K562 (cell line): ENCODE data around the gene NFIC. TPM values are rescaled to one million over a fixed set of nuclear protein-coding genes. Genes with fewer than 3 reads are reported as not detected.
A peak's percentile ranks its signal among the peaks of the same experiment; 100 is the strongest.

Source experiments
- ATAC-seq: fragments of 200-7000 bp; cut with Tn5 transposase; 3 replicates; pipeline ENCODE4 v1.9.1; 2020; ENCODE audit warnings: moderate library complexity
- BruUV-seq: library from RNA; stranded (reverse); fragments of 400-500 nt; replicated peaks from 2 replicates; lab custom pipeline; 2021; lab: Mats Ljungman, UMichigan
- CTCF ChIA-PET: fragments of 300-600 bp; formaldehyde crosslinking; extraction: SDS; loops from one replicate; lab custom pipeline; 2021; ENCODE audit warnings: low intra/inter-chr PET ratio; lab: Yijun Ruan, JAX
- POLR2A ChIA-PET: fragments of 300-600, 350-650 bp; sonication (Branson Sonifier 250); formaldehyde crosslinking; extraction: SDS; loops from one replicate; lab custom pipeline; 2021; ENCODE audit warnings: antibody characterized with exemption, inconsistent platforms; lab: Yijun Ruan, JAX
- DNase-seq, 4 experiments: peaks; one replicate each; pipeline versions ENCODE4 v3.0.0 to v3.0.0-alpha.2; 2011 to 2018; ENCODE audit warnings: low spot score in 3 of 4, mixed read lengths in 3 of 4; ENCODE audit errors: extremely low read depth in 1 of 4
- FAIRE-seq: peaks from 2 replicates; lab custom pipeline; 2011; peaks lifted over from hg19 to GRCh38; lab: Jason Lieb, UNC
- H2AFZ ChIP-seq: 2 replicates; pipeline ENCODE4 v1.6.0; 2011; ENCODE audit warnings: low read depth, low read length, control low read depth, inconsistent platforms
- H3K27ac ChIP-seq: fragments of 200-600 bp; 3 replicates; pipeline ENCODE4 v1.8.0; 2011; ENCODE audit warnings: low read depth, mild to moderate bottlenecking, control low read depth, inconsistent platforms, low read length, moderate library complexity, mixed read lengths; ENCODE audit errors: extremely low read depth
- H3K27me3 ChIP-seq, 2 experiments: fragments of 300-600 bp in 1 of 2; 2 replicates in 1 of 2; 3 replicates in 1 of 2; pipeline versions ENCODE4 v1.6.0 to v1.8.0; 2011; ENCODE audit warnings: inconsistent platforms in 2 of 2, low read length in 2 of 2, mild to moderate bottlenecking in 1 of 2, mixed read lengths in 1 of 2, moderate library complexity in 1 of 2; ENCODE audit not compliant: control insufficient read depth in 2 of 2, insufficient read depth in 2 of 2
- H3K36me3 ChIP-seq: fragments of 300-600 bp; 3 replicates; pipeline ENCODE4 v1.8.0; 2011; ENCODE audit warnings: mild to moderate bottlenecking, low read length, inconsistent platforms; ENCODE audit not compliant: control insufficient read depth, insufficient read depth
- H3K4me1 ChIP-seq, 2 experiments: fragments of 200-600 bp in 1 of 2; replicated peaks in 1 of 2; 2 replicates in 1 of 2; 3 replicates in 1 of 2; pipeline versions ENCODE4 v1.5.1 to v1.8.0; 2011; ENCODE audit warnings: inconsistent platforms in 2 of 2, low read length in 2 of 2, mild to moderate bottlenecking in 1 of 2, mixed read lengths in 1 of 2, moderate library complexity in 1 of 2; ENCODE audit not compliant: control insufficient read depth in 2 of 2, insufficient read depth in 2 of 2
- H3K4me2 ChIP-seq: 2 replicates; pipeline ENCODE4 v1.6.1; 2011; ENCODE audit warnings: low read length, control low read depth, inconsistent platforms, mixed read lengths; ENCODE audit not compliant: insufficient read depth
- H3K4me3 ChIP-seq: fragments of 200-600 bp; sonication (generic), shearing (Covaris generic); 2 replicates; pipeline ENCODE4 v1.5.1; 2016; ENCODE audit warnings: control low read depth, inconsistent platforms
- H3K79me2 ChIP-seq: fragments of 200-600 bp; 3 replicates; pipeline ENCODE4 v1.8.0; 2011; ENCODE audit warnings: low read length, inconsistent platforms; ENCODE audit not compliant: control insufficient read depth, insufficient read depth
- H3K9ac ChIP-seq, 2 experiments: 2 replicates each; pipeline versions ENCODE4 v1.6.0 to v1.6.1; 2011; ENCODE audit warnings: low read depth in 2 of 2, low read length in 2 of 2, control low read depth in 1 of 2, inconsistent platforms in 1 of 2, mild to moderate bottlenecking in 1 of 2, mixed read lengths in 1 of 2; ENCODE audit not compliant: insufficient read depth in 1 of 2
- H3K9me1 ChIP-seq: one replicate; pipeline ENCODE4 v1.6.0; 2011; ENCODE audit warnings: inconsistent platforms, mild to moderate bottlenecking, low read length, moderate library complexity; ENCODE audit not compliant: control insufficient read depth, insufficient read depth
- H3K9me3 ChIP-seq: replicated peaks from 2 replicates; pipeline ENCODE4 v1.5.1; 2011; ENCODE audit warnings: low read depth, low read length, inconsistent platforms; ENCODE audit not compliant: control insufficient read depth, insufficient read depth
- H4K20me1 ChIP-seq: replicated peaks from 2 replicates; pipeline ENCODE4 v1.6.1; 2011; ENCODE audit warnings: low read length, inconsistent platforms, mixed read lengths; ENCODE audit not compliant: control insufficient read depth, insufficient read depth
- EGR1 ChIP-seq: fragments of 450-650 bp; conservative IDR thresholded peaks from 2 replicates; pipeline ENCODE4 v1.6.1; 2017; ENCODE audit warnings: mild to moderate bottlenecking
- MCM5 ChIP-seq: fragments of 450-650 bp; IDR thresholded peaks from 2 replicates; pipeline ENCODE4 v1.6.1; 2016; ENCODE audit warnings: low read depth
- PKNOX1 ChIP-seq: fragments of 450-650 bp; IDR thresholded peaks from 2 replicates; pipeline ENCODE4 v1.6.1; 2016
- RBM25 ChIP-seq: fragments of 200-400 bp; formaldehyde crosslinking; IDR thresholded peaks from 2 replicates; pipeline ENCODE4 v1.6.1; 2018; ENCODE audit warnings: low read length, low read depth, moderate library complexity; ENCODE audit not compliant: severe bottlenecking
- RREB1 ChIP-seq: fragments of 250-450 bp; sonication (Bioruptor Pico); IDR thresholded peaks from 2 replicates; pipeline ENCODE4 v1.4.0; 2020
- TARDBP ChIP-seq: fragments of 450-650 bp; IDR thresholded peaks from 2 replicates; pipeline ENCODE4 v1.6.1; 2016
- XRCC4 ChIP-seq: IDR thresholded peaks from one replicate; pipeline ENCODE4 v1.6.1; 2011; ENCODE audit not compliant: insufficient read depth, insufficient read length; ENCODE audit errors: extremely low read depth
- ZFP36 ChIP-seq: fragments of 150-350 bp; IDR thresholded peaks from 2 replicates; pipeline ENCODE4 v1.6.1; 2018; ENCODE audit warnings: low read length, low read depth; ENCODE audit not compliant: partially characterized antibody
- ZFX ChIP-seq: sonication (generic); formaldehyde crosslinking; IDR thresholded peaks from 2 replicates; pipeline ENCODE4 v1.8.0; 2022; ENCODE audit warnings: mild to moderate bottlenecking, missing genetic modification reagents, moderate library complexity
- ZNF41 ChIP-seq: fragments of 250-450 bp; sonication (Bioruptor Pico); conservative IDR thresholded peaks from 2 replicates; pipeline ENCODE4 v1.4.0; 2020; ENCODE audit warnings: mild to moderate bottlenecking
- whole genome bisulfite sequencing: fragments of 100-300 bp; shearing (Covaris generic); methylation state at CpG from one replicate; pipeline ENCODE4 v1.1.6; 2016; ENCODE audit warnings: low coverage, mixed read lengths; ENCODE audit not compliant: insufficient coverage; ENCODE audit errors: missing lambda C conversion rate; 5-methylcytosine and 5-hydroxymethylcytosine counted together
- in situ Hi-C: fragments of 300-500 bp; cut with MboI; formaldehyde crosslinking; loops from 4 replicates; pipeline ENCODE4 v1.15.0; 2018; ENCODE audit warnings: inconsistent platforms, mixed read lengths
- intact Hi-C: fragments of 100-400 bp; cut with micrococcal nuclease; formaldehyde crosslinking; loops from 2 replicates; pipeline ENCODE4 v1.14.2; 2022
- polyA plus RNA-seq, 8 experiments: library from polyadenylated mRNA; depleted of rRNA in 4 of 8; stranded (reverse) in 5 of 8; unstranded in 3 of 8; fragments of >200 nt; fragmentation: Nextera tagmentation in 2 of 8; fragmentation: Illumina TruSeq in 1 of 8; extraction: Ambion mirVana in 2 of 8; extraction: Trizol in 1 of 8; gene quantifications; 2 replicates each; pipeline versions ENCODE4 v1.2.1 to v1.2.3, GENCODE V29; 2011 to 2014; ENCODE audit warnings: inconsistent platforms in 1 of 8, missing spikeins in 1 of 8
- total RNA-seq, 7 experiments: library from RNA; depleted of rRNA in 6 of 7; stranded (reverse); fragments of >200 nt in 6 of 7; fragmentation: Illumina TruSeq in 2 of 7; extraction: Trizol in 2 of 7; gene quantifications; 2 replicates each; pipeline versions ENCODE4 v1.2.1 to v1.2.3, GENCODE V29; 2011 to 2021; ENCODE audit warnings: low replicate concordance in 1 of 7

NFIC gene
- total and polyA plus RNA-seq, 9 of the 15 experiments (the other 6 are each of a cell fraction or from before 2014, with no cell fraction given), result 0.71 to 62.1 (median 6.9) TPM

- intact Hi-C loops (no loop called here), in situ Hi-C loops (loop anchor here (5.0 kb wide), 1 partner anchor 147 kb away; no protein-coding TSS in a partner anchor)
- Histone ChIP-seq H3K4me1 (peaks cover 11 to 23% of the 10 kb centered on the region in 2 experiments), H3K4me2 (no peak overlapping the region), H3K9ac (no peak overlapping the region), H3K9me3 (no peaks in the 10 kb centered on the region), H2AFZ (no peak overlapping the region), H4K20me1 (no peaks in the 10 kb centered on the region), H3K79me2 (no peaks in the 10 kb centered on the region), H3K4me3 (no peak overlapping the region), H3K36me3 (no peaks in the 10 kb centered on the region), H3K27me3 (no peaks in the 10 kb centered on the region), H3K27ac (no peak overlapping the region), H3K9me1 (no peaks in the 10 kb centered on the region)
- WGBS, result 0% methylated on average over 2 of the region's 2 CpGs
- no peak for DNase-seq
- CTCF ChIA-PET, result no interaction called here
- no peak for ATAC-seq
- TF ChIP-seq RBM25 (peak; percentile 47), ZFP36 (peak; percentile 91), ZFX (CRISPR knock-in tag) (no peak)
- no TSS peak for BruUV-seq
- FAIRE-seq, result no peak
- POLR2A ChIA-PET, result no interaction called here
Observed at GRCh38 chr19:3474614-3475013, 108.2 kb downstream of the NFIC start.

- Histone ChIP-seq H3K4me3 (no peak overlapping the region), H3K36me3 (no peaks in the 10 kb centered on the region), H3K9me3 (no peaks in the 10 kb centered on the region), H3K27me3 (no peaks in the 10 kb centered on the region), H3K9ac (no peak overlapping the region), H3K79me2 (no peaks in the 10 kb centered on the region), H3K9me1 (no peaks in the 10 kb centered on the region), H3K27ac (no peak overlapping the region), H4K20me1 (no peaks in the 10 kb centered on the region), H3K4me2 (no peak overlapping the region), H2AFZ (no peak overlapping the region), H3K4me1 (peaks cover 11 to 29% of the 10 kb centered on the region in 2 experiments)
- ATAC-seq, result no peak
- BruUV-seq, result no TSS peak
- no peak for DNase-seq
- in situ Hi-C loops, result no loop called here
- 0% methylated on average over 4 of the region's 4 CpGs for WGBS
- POLR2A ChIA-PET, result no interaction called here
- intact Hi-C loops, result no loop called here
- FAIRE-seq, result no peak
- CTCF ChIA-PET, result no interaction called here
- TF ChIP-seq PKNOX1 (peak; percentile 22; the same call in 1 of the 2 replicates), EGR1 (peak; percentile 92), MCM5 (no peak), TARDBP (no peak), ZNF41 (CRISPR knock-in tag) (no peak), RREB1 (CRISPR knock-in tag) (no peak), XRCC4 (no peak)
Observed at GRCh38 chr19:3475449-3475848, 109.1 kb downstream of the NFIC start.
